NCI-H774 (cell line): ENCODE results near the gene CDRT4.
"Not testable (repeated sequence)": the region's sequence is repeated elsewhere in the genome, so short reads cannot be mapped to it uniquely, and the experiment has no call there.

Source experiments
- DNase-seq: peaks from one replicate; lab custom pipeline; 2025; lab: John Stamatoyannopoulos, UW

Gene CDRT4

GRCh38 chr17:15467592-15467991 lies at the start of gene CDRT4:
Gene CDRT4 (minus strand): TSS chr17:15467621. CDS start chr17:15440238, 27,383 bp downstream.
- no peak for DNase-seq

GRCh38 chr17:15516150-15516549 lies 48.7 kb upstream of the CDRT4 start:
- no peak for DNase-seq

GRCh38 chr17:15514469-15514868 lies 47.0 kb upstream of the CDRT4 start:
- no peak for DNase-seq

GRCh38 chr17:15513856-15514459 lies 46.5 kb upstream of the CDRT4 start:
- no peak for DNase-seq

- DNase-seq: no peak
Measured at GRCh38 chr17:15513058-15513791, 45.8 kb upstream of the CDRT4 start.

GRCh38 chr17:15512071-15512709 lies 44.8 kb upstream of the CDRT4 start:
- DNase-seq: no peak

- DNase-seq: no peak
Measured at GRCh38 chr17:15511142-15511541, 43.7 kb upstream of the CDRT4 start.

- no peak for DNase-seq
Measured at GRCh38 chr17:15510361-15510760, 42.9 kb upstream of the CDRT4 start.

- DNase-seq: no peak
Measured at GRCh38 chr17:15509095-15509494, 41.7 kb upstream of the CDRT4 start.

- no peak for DNase-seq
Measured at GRCh38 chr17:15508466-15508865, 41.0 kb upstream of the CDRT4 start.

- no peak for DNase-seq
Measured at GRCh38 chr17:15507896-15508295, 40.5 kb upstream of the CDRT4 start.

- DNase-seq: no peak
Measured at GRCh38 chr17:15507001-15507400, 39.6 kb upstream of the CDRT4 start.

GRCh38 chr17:15505708-15506107 lies 38.3 kb upstream of the CDRT4 start:
- not testable (repeated sequence) for DNase-seq

- no peak for DNase-seq
Measured at GRCh38 chr17:15503731-15504130, 36.3 kb upstream of the CDRT4 start.

GRCh38 chr17:15502369-15503112 lies 35.1 kb upstream of the CDRT4 start:
- no peak for DNase-seq

- no peak for DNase-seq
Measured at GRCh38 chr17:15501793-15502192, 34.4 kb upstream of the CDRT4 start.

- no peak for DNase-seq
Measured at GRCh38 chr17:15501282-15501681, 33.9 kb upstream of the CDRT4 start.

GRCh38 chr17:15498107-15498506 lies 30.7 kb upstream of the CDRT4 start:
- no peak for DNase-seq

- DNase-seq: no peak
Measured at GRCh38 chr17:15496735-15497670, 29.6 kb upstream of the CDRT4 start.

GRCh38 chr17:15494821-15495220 lies 27.4 kb upstream of the CDRT4 start:
- no peak for DNase-seq

GRCh38 chr17:15493693-15494035 lies 26.2 kb upstream of the CDRT4 start:
- no peak for DNase-seq
